PC-9 (cell line): ENCODE results near the gene BICDL2. TPM values are rescaled to one million over a fixed set of nuclear protein-coding genes. Genes with fewer than 3 reads are reported as not detected.

Experiments used
- BruUV-seq: library from RNA; stranded (reverse); fragments of 400-500 nt; replicated peaks from 2 replicates; lab custom pipeline; 2021; lab: Mats Ljungman, UMichigan
- CTCF ChIA-PET: fragments of 300-600 bp; sonication (Branson Sonifier 250); formaldehyde crosslinking; loops from one replicate; lab custom pipeline; 2022; ENCODE audit warnings: antibody characterized with exemption; lab: Charles Lee
- POLR2A ChIA-PET: fragments of 300-600 bp; sonication (Branson Sonifier 250); formaldehyde crosslinking; loops from one replicate; lab custom pipeline; 2022; ENCODE audit warnings: antibody characterized with exemption; ENCODE audit not compliant: unreplicated experiment; lab: Charles Lee
- DNase-seq, 2 experiments: peaks; one replicate each; pipeline versions ENCODE4 v3.0.0 to v3.0.0-alpha.2; 2015 to 2022; ENCODE audit warnings: mixed read lengths in 1 of 2
- H2AFZ ChIP-seq: fragments of 200-600 bp; sonication (generic); 2 replicates; pipeline ENCODE4 v1.8.1; 2017; ENCODE audit warnings: antibody characterized with exemption
- H3F3A ChIP-seq: fragments of 200-600 bp; sonication (generic); 2 replicates; pipeline ENCODE4 v1.8.1; 2017; ENCODE audit warnings: antibody characterized with exemption, mild to moderate bottlenecking, low read depth; ENCODE audit not compliant: insufficient read depth
- H3K27ac ChIP-seq: fragments of 200-600 bp; sonication (generic); 2 replicates; pipeline ENCODE4 v1.6.1; 2016; ENCODE audit warnings: mixed run types
- H3K27me3 ChIP-seq: fragments of 200-600 bp; sonication (generic); 2 replicates; pipeline ENCODE4 v1.6.1; 2016; ENCODE audit warnings: low read depth, mixed run types; ENCODE audit not compliant: insufficient read depth
- H3K36me3 ChIP-seq: fragments of 200-600 bp; sonication (generic); 2 replicates; pipeline ENCODE4 v1.6.1; 2016; ENCODE audit warnings: low read depth, mixed run types
- H3K4me1 ChIP-seq: fragments of 200-600 bp; sonication (generic); replicated peaks from 2 replicates; pipeline ENCODE4 v1.6.1; 2016; ENCODE audit warnings: mixed run types; ENCODE audit not compliant: insufficient read depth
- H3K4me2 ChIP-seq: fragments of 200-600 bp; sonication (generic); 2 replicates; pipeline ENCODE4 v1.6.1; 2017; ENCODE audit warnings: mixed run types
- H3K4me3 ChIP-seq: fragments of 200-600 bp; sonication (generic); 2 replicates; pipeline ENCODE4 v1.6.1; 2016; ENCODE audit warnings: mixed run types
- H3K79me2 ChIP-seq: fragments of 200-600 bp; sonication (generic); 2 replicates; pipeline ENCODE4 v1.6.1; 2017; ENCODE audit warnings: low read depth, mixed run types
- H3K9me2 ChIP-seq: fragments of 200-600 bp; sonication (generic); 2 replicates; pipeline ENCODE4 v1.8.1; 2017; ENCODE audit warnings: mild to moderate bottlenecking; ENCODE audit not compliant: insufficient read depth
- H3K9me3 ChIP-seq: fragments of 200-600 bp; sonication (generic); 2 replicates; pipeline ENCODE4 v1.8.1; 2016; ENCODE audit warnings: low read depth; ENCODE audit not compliant: insufficient read depth
- H4K20me1 ChIP-seq: fragments of 200-600 bp; sonication (generic); 2 replicates; pipeline ENCODE4 v1.8.1; 2017; ENCODE audit not compliant: insufficient read depth
- EZH2 ChIP-seq: fragments of 200-600 bp; sonication (generic); IDR thresholded peaks from 2 replicates; pipeline ENCODE4 v1.8.0; 2017; ENCODE audit warnings: antibody characterized with exemption, low read depth
- intact Hi-C: fragments of 100-400 bp; cut with micrococcal nuclease; formaldehyde crosslinking; loops from one replicate; pipeline ENCODE4 v1.10.0; 2022; ENCODE audit not compliant: unreplicated experiment
- total RNA-seq: library from RNA; stranded (reverse); gene quantifications from 2 replicates; pipeline ENCODE4 v1.2.3, GENCODE V29; 2021
- TF ChIP-seq, protein P1 (sequence below): fragments of 200-600 bp; sonication (generic); conservative IDR thresholded peaks from 2 replicates; pipeline ENCODE4 v1.6.1; 2017; ENCODE audit warnings: mixed run types, antibody characterized with exemption, mild to moderate bottlenecking, moderate library complexity

BICDL2 gene
- total RNA-seq, 1 experiment from 2014 or later: 57.9 TPM

DNA sequence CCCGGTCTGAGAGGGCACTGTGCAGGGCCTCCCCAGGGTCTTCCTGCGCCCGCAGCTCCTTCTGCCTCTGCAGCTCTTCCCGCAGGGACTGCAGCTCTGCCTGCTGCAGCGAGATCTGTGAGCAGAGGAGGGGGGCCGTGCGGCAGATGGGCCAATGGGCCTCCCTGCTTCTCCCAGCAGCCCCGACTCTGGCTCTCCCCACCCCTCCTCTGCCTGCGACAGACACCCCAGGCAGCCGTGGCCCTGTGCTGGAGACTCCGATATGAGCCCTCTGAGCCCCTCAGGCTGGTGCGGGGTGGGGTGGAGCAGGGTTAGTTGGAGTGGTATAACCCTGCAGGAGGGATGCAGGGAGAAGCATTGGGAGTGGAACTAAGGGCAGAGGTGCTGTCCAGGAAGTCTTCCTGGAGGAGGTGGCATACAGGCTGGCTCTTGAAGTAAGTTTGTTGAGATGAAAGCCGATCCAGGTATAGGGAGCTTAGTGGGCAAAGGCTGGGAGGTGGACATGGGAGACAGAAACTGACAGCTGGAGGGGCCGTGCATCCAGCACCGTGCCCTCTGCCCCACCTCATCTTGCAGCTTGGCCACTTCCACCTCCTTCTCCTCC lies 7.9 kb downstream of the BICDL2 start:
- no peak overlapping the region for H2AFZ ChIP-seq
- no peaks in the 10 kb centered on the region for H3K9me3 ChIP-seq
- H3K4me3 ChIP-seq: no peak overlapping the region
- no peak for DNase-seq
- H4K20me1 ChIP-seq: peaks cover 11% of the 10 kb centered on the region; the same call in 1 of the 2 replicates
- H3K27me3 ChIP-seq: no peaks in the 10 kb centered on the region
- H3K4me1 ChIP-seq: peaks cover 30% of the 10 kb centered on the region
- intact Hi-C loops: loop anchor here (1.0 kb wide), 2 partner anchors 26 to 46 kb away; no protein-coding TSS in a partner anchor
- ChIA-PET CTCF (interaction anchor here (0.6 to 1.5 kb wide), 10 partner anchors 9 to 146 kb away, joined by 3 to 15 read pairs (median 6); partner anchors contain the start of genes FLYWCH2, ZNF205 and ZNF213), POLR2A (interaction anchor here (0.5 to 1.9 kb wide), 5 partner anchors 25 to 1467 kb away, joined by 3 to 17 read pairs (median 9); no protein-coding TSS in a partner anchor)
- no peak overlapping the region for H3K27ac ChIP-seq
- TF ChIP-seq EZH2: no peak
- TF ChIP-seq, protein P1, sequence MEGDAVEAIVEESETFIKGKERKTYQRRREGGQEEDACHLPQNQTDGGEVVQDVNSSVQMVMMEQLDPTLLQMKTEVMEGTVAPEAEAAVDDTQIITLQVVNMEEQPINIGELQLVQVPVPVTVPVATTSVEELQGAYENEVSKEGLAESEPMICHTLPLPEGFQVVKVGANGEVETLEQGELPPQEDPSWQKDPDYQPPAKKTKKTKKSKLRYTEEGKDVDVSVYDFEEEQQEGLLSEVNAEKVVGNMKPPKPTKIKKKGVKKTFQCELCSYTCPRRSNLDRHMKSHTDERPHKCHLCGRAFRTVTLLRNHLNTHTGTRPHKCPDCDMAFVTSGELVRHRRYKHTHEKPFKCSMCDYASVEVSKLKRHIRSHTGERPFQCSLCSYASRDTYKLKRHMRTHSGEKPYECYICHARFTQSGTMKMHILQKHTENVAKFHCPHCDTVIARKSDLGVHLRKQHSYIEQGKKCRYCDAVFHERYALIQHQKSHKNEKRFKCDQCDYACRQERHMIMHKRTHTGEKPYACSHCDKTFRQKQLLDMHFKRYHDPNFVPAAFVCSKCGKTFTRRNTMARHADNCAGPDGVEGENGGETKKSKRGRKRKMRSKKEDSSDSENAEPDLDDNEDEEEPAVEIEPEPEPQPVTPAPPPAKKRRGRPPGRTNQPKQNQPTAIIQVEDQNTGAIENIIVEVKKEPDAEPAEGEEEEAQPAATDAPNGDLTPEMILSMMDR: no peak
- H3F3A ChIP-seq: peaks cover 54% of the 10 kb centered on the region
- no peak overlapping the region for H3K4me2 ChIP-seq
- no TSS peak for BruUV-seq
- no peaks in the 10 kb centered on the region for H3K36me3 ChIP-seq
- H3K9me2 ChIP-seq: no peaks in the 10 kb centered on the region
- peaks cover 5% of the 10 kb centered on the region for H3K79me2 ChIP-seq

DNA sequence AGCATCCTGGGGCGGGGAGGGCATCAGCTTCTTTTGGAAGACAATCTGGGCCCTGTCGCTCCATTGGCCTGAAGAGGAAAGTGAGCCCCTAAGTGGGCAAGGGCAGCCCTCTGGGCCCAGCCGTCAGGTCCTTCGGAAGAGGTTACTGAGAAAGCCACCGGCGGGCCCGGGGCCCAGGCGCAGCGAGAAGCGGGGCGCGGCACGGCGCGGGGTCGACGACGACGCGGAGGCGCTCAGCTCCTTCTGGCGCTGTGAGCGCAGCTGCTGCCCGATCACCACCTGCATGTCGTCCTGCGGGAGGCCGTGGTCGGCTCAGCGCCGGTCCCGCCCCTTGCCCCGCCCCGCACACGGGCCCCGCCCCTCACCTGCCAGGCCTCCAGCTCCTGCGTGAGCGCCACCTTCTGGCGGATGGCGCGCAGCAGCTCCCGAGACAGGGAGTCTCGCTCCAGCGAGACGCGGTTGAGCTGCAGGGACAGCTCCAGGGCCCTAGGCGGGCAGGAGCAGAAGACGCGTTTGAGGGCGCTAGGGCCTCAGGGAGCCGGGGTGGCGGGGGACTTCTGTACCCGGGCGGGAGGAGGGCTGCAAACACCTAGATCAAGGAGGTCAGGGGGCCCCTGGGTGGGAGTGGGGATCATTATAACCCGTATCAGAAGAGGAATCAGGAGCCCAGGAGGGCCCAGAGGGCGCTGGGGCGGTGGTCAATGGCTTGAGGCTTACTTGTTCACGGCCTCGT lies 8.6 kb downstream of the BICDL2 start:
- Histone ChIP-seq H3K9me2 (no peaks in the 10 kb centered on the region), H4K20me1 (peaks cover 7% of the 10 kb centered on the region; the same call in 1 of the 2 replicates), H3K9me3 (no peaks in the 10 kb centered on the region), H3K4me1 (peaks cover 30% of the 10 kb centered on the region), H3K79me2 (peaks cover 5% of the 10 kb centered on the region), H2AFZ (no peak overlapping the region), H3K4me2 (peak overlapping the region; percentile 73), H3K27me3 (no peaks in the 10 kb centered on the region), H3K36me3 (no peaks in the 10 kb centered on the region), H3K27ac (no peak overlapping the region), H3K4me3 (no peak overlapping the region; the same call in 1 of the 2 replicates), H3F3A (peaks cover 52% of the 10 kb centered on the region)
- intact Hi-C loops: loop anchor here (1.0 kb wide), 2 partner anchors 25 to 45 kb away; no protein-coding TSS in a partner anchor
- CTCF ChIA-PET: interaction anchor here (0.6 to 1.5 kb wide), 11 partner anchors 10 to 107 kb away, joined by 3 to 15 read pairs (median 6); partner anchors contain the start of genes ZNF205 and ZNF213
- POLR2A ChIA-PET: interaction anchor here (0.5 to 1.9 kb wide), 6 partner anchors 24 to 1468 kb away, joined by 3 to 17 read pairs (median 10); no protein-coding TSS in a partner anchor
- TF ChIP-seq, protein P1: peak; percentile 83
- TF ChIP-seq EZH2: no peak
- DNase-seq: peak; percentile 71 to 88
- no TSS peak for BruUV-seq

DNA sequence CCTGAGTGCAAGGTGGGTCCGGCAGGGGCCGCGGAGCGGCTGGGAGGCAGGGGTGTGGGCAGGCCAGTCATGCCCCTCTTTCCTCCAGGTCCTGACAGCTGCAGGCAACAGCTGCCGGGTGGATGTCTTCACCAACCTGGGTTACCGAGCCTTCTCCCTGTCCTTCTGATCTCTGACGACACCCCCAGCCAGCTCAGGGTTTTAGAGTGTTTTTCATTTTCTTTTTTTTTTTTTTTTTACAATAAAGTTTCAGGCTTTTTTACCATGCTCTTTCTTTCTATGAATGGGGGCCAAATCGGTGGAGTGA lies 9.3 kb downstream of the BICDL2 start:
- no peaks in the 10 kb centered on the region for H3K27me3 ChIP-seq
- H3K4me1 ChIP-seq: peaks cover 30% of the 10 kb centered on the region
- POLR2A ChIA-PET: interaction anchor here (0.5 to 1.9 kb wide), 5 partner anchors 23 to 1214 kb away, joined by 7 to 17 read pairs (median 10); no protein-coding TSS in a partner anchor
- H3K4me3 ChIP-seq: no peak overlapping the region
- DNase-seq: no peak
- no peak overlapping the region for H2AFZ ChIP-seq
- no peaks in the 10 kb centered on the region for H3K9me3 ChIP-seq
- peaks cover 3% of the 10 kb centered on the region; the same call in 1 of the 2 replicates for H3K36me3 ChIP-seq
- no peaks in the 10 kb centered on the region for H3K9me2 ChIP-seq
- H3K79me2 ChIP-seq: peaks cover 11% of the 10 kb centered on the region
- peaks cover 10% of the 10 kb centered on the region for H4K20me1 ChIP-seq
- TF ChIP-seq, protein P1: no peak
- TF ChIP-seq EZH2: no peak
- no peak overlapping the region for H3K27ac ChIP-seq
- CTCF ChIA-PET: interaction anchor here (0.8 to 1.5 kb wide), 6 partner anchors 13 to 107 kb away, joined by 5 to 15 read pairs (median 6); partner anchors contain the start of gene ZNF213
- no TSS peak for BruUV-seq
- H3K4me2 ChIP-seq: peak overlapping the region; percentile 73
- peaks cover 52% of the 10 kb centered on the region for H3F3A ChIP-seq
- intact Hi-C loops: no loop called here
